ENCODE data around the gene THAP12.

DNA sequence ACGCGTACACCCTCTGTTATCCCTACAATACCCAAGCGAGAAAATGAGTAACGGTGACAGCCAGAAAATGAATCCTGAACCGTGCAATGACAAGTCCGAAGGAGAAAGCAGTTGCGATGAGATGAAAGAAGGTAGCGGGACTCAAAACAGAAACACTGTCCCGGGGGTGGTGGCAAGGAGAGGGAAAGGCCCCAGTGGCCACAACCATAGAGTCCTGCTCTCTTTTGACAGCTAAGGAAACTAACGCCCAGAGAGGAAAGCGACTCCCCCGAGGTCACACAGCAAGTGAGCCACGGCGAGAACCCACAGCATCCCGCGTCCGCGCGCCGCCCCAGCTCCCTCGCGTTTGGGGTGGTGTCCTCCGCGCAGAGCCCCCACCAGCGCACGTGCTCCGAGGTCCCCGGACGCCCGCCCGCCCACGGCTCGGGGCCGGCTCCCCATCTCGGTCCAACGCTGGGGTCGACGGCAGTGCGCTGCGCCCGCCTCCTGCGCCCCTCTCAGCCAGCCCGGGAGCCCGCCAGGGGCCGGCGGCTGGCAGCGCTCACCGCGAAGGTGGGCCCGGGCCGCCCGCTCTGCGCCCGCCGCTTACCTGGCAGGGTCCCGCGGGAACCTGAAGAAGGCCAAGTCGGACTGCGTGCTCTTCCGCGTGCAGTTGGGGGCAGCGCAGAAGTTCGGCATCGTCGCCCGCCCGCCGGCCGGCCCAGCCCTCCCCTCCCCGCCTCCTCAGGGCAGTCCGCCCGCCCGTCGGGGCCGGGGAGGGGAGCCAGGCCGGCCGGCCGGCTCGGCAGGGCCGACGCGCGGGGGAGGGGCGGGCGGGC is 564 bp downstream of the THAP12 start:
- TF ChIP-seq CTCF (IDR thresholded peaks at IDR 0.05) = no peak
- no peak for TF ChIP-seq POLR2A (IDR thresholded peaks at IDR 0.05)
